Superior temporal gyrus (tissue), 1 donor: ENCODE measurements around the gene NLN.
"Not testable (repeated sequence)": the region's sequence is repeated elsewhere in the genome, so short reads cannot be mapped to it uniquely, and the experiment has no call there.

Experiments used
- DNase-seq: peaks from one replicate; pipeline ENCODE4 v3.0.0-alpha.2; 2016; ENCODE audit errors: extremely low spot score

NLN gene

DNA sequence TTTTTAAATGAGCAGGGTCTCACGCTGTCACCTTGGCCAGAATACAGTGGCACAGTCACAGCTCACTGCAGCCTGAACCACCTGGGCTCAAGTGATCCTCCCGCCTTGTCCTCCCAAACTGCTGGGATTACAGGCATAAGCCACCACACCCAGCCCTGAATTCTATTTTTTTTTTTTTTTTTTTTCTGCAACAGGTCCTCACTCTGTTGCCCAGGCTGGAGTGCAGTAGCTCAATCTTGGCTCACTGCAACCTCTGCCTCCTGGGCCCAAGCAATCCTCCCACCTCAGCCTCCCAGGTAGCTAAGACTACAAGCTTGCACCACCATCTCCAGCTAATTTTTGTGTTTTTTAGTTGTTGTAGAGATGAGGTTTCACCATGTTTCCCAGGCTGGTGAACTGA lies 51.0 kb downstream of the NLN start:
- DNase-seq, result not testable (repeated sequence)

DNA sequence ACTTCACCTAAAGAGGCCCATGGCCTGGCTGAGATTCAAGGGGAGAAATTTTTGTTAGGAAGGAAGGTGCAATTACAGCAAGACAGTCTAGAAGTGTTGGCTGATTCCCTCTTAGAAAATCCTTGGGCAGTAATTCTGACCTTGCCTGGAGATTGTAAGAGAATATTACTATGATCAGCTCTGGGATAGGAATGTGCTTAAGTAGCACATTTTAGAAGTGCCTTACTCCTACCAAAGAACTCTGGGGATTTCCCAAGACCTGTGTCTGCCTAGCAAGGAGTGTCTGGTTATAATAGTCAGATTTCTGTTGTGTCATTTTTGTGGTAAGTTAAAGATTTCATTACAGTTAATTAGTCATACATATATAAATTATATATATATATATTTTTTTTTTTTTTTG lies 52.3 kb downstream of the NLN start:
- no peak for DNase-seq

DNA sequence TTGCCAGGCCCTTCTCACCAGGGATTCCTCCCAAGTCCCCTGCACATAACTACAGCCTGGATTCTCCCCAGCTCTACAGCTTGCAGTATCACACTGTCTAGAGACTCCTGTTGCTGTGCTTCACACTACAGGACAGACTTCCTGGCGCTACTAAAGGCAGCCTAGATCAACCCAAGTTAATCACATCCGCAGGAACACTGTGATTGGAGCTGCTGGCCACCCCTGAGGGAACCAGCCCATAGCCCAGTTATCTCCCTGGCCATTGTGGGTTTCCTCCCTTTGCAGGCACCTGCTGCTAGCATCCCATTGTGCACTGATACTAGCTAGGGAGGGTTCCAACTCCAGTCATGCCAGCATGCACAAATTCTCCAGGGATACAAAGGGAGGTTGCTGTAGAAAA lies 53.5 kb downstream of the NLN start:
- DNase-seq, result no peak

DNA sequence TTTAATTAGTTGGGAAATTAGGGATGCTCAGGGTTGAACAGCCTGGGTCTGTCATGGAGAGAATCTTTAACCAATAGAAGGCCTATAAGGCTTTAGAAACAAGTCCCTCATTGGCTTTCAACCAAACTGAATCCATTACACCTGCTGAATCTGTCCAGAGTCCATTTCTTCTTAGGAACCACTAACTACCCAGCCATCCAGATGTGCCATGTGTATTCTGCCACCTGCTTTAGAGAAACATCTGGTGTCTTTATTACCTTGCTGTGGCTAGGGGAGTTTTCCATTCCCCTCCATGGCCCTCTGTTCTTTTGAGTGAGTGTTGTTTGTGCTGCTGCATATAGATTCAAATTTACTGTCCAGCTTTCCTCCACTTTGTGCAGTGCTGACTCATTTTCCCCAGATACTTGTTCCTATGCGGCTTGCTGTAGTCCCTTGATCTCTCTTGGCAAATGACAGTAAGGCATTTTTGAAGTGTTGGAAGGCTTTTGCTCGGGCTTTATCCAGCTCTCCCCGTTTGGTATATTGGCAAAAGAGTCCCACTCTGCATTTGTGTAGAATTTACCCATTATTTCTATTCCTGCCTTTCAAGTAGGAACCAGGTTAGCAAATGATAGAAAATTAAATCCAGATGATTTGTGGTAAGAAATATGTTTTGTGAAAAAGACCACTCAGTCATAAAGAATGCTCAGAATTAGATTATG lies 54.6 kb downstream of the NLN start:
- DNase-seq, result no peak

DNA sequence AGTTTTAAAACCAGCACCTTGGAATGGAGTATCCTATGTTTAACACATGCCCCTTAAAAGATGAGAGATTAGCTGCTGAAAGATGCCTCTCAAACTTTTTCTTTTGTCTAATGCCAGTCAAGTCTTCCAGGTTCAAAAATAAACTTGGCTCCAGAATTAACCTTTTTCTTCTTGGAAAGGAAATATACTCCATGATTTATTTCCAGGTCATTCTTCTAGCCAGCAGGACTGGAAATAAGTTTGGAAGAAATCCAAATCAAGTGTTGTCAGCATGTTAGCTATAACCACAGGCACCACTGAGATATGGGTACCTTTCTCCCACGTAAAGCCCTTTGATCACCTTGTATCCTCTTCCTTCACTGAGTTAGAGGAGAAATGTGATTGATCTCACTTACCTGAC lies 56.1 kb downstream of the NLN start:
- DNase-seq, result no peak

DNA sequence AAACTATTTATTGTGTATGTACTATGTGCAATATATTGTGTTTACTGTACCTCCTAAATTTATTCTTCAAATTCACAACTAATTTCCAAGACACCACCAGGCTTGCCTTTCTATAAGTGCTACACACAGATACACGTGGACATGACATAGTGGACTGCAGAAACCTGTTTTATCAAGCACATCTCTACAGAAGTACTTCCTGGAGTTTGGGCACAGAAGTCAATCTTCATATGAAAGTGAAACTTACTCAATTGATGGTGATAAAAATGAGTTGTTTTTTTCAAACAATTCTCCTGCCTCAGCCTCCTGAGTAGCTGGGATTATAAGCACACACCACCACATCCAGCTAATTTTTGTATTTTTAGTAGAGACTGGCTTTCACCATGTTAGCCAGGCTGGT lies 57.6 kb downstream of the NLN start:
- no peak for DNase-seq

DNA sequence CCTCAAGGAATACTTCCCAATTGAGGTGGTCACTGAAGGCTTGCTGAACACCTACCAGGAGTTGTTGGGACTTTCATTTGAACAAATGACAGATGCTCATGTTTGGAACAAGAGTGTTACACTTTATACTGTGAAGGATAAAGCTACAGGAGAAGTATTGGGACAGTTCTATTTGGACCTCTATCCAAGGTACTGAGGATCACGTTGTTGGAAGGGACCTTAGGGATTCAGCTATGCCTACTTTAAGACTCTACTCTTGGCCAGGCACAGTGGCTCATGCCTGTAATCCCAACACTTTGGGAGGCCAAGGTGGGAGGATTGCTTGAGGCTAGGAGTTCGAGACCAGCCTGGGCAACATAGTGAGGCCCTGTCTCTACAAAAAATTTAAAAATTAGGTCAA lies 66.3 kb downstream of the NLN start:
- DNase-seq, result not testable (repeated sequence)

DNA sequence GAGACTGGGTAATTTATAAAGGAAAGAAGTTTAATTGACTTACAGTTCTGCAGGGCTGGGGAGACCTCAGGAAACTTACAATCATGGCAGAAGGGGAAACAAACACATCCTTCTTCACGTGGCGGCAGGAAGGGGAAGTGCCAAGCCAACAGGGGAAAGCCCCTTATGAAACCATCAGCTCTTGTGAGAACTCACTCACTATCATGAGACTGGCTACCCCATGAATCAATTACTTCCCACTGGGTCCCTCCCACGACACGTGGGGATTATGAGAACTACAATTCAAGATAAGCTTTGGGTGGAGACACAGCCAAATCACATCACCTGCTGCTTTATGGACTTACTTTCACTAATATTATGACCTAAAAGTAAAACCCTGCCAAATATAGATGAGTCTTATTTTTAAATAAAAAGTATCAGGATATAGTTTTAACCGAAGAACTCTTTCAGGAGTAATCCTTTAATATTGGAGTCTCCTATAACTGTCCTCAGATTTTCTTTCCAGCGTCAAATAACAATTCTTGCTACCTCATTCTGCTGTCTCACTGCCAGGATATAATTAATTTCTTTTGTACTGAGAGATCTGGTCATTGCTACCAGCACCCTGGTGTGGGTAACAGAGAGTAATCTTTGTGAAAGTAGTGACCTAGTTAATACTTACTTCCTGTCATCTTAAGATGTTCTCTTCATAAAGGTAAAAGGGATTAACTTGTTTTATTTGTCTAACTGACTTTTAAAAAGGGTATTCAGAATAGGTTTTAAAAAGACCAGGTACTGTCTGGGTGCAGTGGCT lies 68.6 kb downstream of the NLN start:
- no peak for DNase-seq

DNA sequence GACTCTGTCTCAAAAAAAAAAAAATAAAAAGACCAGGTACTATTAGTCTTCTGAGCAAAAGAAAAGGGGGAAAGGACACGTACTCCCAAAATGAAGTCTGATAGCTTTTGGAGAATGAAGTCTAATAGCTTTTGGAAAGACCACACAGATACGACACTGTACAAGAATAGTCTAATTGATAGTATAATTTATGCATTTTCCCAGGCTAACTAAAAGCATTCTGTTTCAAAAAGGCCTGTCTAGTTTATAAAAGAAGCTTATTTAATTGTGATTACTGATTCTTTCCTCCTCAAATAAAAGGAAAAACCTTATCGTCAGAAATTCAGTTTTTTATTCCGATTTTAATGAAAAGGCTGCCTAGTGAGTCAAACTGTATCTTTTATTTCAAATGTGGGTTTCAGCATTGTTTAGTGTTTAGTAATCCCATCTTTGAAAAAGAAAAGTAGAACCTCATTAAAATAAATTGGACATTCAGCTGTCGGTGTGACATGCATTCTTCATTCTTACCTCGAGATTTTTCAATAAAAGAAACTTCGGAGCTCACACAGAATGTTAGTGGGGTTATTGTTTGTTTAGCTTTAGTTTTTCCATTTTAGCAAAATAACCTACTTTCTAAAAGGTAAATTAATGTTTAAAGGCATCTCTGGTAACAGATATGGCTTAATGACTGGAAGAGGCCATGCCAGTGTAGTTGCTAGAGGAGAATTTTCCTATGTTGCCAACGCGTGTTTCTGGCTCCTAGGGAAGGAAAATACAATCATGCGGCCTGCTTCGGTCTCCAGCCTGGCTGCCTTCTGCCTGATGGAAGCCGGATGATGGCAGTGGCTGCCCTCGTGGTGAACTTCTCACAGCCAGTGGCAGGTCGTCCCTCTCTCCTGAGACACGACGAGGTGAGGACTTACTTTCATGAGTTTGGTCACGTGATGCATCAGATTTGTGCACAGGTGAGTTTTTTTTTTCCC lies 70.0 kb downstream of the NLN start:
- peak; percentile 76 for DNase-seq

DNA sequence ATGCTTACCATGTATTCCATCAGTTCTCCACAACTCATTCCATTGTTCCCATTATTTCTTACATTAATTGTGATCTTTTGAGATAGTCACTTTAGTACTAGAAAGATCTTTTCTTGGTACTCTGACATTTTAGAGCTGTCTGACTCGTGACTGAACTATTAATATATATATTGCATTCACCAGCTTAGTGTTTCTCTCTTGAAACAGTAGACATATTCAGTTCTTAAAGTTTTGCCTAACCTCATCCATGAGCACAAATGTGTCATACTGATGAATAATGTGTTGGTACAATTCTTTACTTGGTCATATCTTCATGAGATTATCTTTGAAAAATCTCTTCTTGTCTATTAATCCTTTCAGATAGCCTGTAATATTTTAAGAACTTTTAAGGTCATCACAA lies 74.3 kb downstream of the NLN start:
- DNase-seq, result no peak

DNA sequence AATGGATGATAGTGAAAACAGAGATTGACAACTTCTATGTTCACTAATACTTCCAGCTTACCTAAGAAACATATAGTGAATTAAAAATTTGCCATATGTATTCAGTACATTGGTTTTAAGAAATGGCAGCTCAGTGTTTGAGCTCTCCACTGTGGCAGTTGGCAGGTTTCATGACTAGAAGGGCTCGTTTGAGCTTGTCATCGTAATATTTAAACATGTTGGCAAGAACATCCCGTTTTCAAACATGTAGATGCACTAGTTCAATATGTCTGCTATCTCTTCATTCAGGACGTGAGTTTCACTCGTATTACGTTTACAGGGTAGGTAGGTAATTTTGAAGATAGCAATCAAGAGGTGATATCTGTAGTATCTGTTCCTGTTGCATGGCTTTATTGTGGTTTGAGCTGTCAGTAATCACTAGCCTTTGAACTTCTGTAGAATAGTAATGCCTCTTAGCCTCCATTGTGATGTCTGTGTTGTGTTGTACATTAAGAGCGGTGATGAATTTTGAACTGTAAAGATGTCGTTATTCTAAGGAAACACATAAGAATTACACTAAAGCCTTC lies 74.8 kb downstream of the NLN start:
- DNase-seq, result no peak

DNA sequence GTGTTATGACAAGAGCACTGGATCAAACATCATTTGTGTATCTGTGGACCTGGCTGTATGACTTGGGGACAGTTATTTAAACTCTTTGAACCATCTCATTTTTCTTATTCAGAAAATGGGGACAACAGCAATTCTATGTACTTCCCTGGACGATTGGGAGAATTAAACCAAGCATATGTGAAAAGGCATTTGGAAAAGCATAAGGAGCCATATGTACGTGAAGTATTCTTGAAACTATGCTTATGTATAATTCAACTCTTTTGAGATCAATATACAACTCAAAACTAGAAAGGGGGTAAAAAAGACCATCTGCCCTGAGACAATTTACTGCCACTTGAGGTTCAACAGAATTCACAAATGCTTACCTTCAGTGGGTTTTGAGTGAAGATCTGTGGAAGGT lies 75.5 kb downstream of the NLN start:
- DNase-seq, result no peak

DNA sequence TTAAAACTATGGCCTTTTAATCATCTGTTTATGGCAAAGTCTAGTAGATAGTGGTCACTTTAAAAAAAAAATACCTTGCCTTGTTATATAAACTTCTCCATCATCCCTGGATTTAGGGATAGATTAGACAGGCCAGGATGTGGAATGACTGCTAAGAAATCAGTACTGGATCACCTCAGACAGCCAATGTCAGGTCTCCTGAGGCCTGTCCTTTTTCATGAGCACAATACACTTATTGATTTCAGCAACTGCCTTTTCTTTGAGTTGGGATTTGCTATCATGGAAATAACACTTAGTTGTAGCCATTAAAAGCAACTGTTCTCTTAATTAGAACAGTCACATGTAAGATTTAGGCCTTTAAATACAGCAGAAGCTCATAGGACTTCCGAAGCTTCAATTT lies 77.9 kb downstream of the NLN start:
- DNase-seq, result no peak

DNA sequence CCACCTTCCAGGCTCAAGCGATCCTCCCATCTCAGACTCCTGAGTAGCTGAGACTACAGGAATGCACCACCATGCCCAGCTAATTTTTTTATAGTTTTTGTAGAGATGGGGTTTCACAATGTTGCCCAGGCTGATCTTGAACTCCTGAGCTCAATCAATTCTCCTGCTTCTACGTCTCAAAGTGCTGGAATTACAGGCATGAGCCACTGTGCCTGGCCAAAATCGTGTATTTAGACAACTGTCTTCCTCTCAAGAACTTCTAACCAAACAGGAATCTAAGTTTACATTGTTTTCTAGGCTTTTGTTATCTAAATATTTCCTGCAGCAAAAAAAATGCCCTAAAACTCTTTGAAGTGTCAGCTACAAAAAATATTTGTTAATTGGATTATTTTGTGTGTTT lies 78.8 kb downstream of the NLN start:
- DNase-seq, result no peak

DNA sequence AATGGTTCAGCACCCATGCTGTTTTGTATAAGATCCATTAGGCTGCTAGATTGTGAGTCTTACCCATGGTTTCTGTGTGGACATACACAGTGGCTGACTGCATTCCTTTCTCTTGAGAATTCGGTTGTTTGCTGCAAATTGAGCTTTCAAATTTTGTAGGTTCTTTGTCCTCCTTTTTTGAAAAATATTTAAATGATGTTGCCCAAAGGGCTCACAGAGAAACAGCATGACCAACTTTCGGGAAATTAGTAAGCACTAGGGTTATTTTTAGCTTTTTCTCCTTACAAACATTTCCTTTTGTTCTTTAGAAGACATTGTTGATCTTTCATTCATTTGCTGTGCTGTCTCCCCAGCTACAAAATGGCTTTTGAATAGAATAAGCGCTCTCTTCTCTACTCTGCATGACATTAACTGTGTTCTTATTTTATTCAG lies 79.4 kb downstream of the NLN start:
- DNase-seq, result peak; percentile 90

DNA sequence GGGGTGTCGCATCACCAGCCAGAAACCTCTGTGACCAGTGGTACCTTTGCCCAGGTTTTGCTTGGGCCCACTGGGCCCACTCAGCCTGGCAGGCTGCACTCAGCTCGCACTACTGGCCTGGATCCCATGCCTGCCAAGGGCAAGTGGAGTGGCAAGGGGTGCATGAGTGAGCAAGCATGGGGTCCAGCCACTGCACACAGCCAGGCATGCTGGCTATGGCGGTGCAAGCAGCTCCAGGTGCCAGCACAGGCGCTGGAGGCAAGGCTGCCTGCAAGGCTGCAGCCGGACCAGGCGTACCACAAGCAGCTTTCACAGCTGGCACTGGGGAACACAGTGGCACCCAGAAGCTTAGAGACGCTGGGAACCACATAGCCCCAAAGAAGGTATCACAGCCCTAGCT lies 80.1 kb downstream of the NLN start:
- peak; percentile 37 for DNase-seq

DNA sequence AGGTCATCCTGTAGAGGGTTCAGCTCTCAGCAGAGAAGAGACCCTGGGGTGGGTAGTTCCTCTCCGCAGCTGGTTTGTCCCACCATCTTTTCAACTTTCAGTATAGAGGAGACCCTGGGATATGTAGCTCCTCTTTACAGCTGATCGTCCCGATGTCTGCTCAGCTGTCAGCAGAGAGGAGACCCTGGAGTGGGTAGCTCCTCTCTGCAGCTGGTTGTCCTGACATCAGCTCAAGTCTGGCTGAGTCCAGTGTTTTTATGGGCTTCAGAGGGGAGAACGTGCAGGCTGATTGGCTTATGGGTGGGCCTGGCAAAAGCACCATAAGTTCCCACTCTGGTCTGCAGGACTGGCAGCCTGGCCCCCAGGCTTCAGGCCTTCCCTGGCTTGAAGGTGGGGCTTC lies 80.8 kb downstream of the NLN start:
- DNase-seq, result no peak

DNA sequence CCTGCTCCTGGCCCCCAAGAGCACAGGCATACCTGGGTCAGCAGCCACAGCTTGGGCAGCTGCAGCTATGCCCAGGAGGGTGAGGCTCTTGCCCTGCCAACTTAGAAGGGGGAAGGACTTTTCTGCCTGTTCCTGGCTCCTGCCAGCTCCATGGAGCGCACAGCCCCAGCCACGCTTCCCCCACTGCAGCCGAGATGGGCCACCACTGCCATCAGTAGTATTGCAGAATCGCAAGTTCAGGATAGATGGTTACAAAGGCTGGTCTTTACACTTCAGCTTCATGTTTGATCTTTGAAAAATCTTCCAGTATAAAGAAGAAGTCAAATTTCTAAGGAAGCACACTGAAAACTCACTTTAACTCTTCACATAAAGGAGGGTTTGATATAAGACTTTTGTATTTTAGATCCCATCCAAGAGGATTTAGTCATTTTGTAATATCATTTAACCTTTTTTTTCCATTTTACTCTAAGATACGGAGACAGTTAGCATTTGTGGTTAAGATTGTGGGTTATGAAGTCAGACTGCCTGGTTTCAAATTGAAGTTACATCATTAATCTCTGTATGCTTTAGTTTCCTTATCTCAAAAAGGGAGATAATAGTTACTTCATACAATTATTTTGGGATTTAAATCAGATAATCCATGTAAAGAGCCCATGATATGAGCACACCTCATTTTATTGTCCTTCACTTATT lies 81.8 kb downstream of the NLN start:
- no peak for DNase-seq

DNA sequence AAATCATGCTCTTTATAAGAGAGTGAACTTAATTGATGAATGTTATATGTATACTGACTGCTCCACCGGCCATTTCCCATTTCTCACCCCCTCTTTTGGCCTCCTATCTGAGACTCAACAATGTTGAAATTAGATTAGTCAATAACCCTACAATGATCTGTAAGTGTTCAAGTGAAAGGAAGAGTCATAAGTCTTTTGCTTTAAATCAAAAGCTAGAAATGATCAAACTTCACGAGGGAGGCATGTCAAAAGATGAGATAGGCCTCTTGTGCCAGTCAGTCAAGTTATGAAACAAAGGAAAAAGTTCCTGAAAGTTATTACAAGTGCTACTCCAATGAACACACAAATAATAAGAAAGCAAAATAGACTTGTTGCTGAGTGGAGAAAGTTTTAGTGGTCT lies 83.1 kb downstream of the NLN start:
- no peak for DNase-seq

DNA sequence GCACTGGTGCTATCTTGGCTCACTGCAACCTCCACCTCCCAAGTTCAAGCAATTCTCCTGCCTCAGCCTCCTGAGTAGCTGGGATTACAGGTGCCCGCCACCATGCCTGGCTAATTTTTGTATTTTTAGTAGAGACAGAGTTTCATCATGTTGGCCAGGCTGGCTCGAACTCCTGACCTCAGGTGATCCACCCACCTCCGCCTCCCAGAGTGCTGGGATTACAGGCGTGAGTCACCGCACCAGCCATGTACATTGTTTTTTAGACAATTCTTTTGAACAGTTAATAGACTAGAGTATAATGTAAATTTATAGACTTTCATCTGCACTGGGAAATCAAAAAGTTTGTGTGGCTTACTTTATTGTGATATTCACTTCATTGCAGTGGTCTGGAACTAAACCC lies 85.5 kb downstream of the NLN start:
- not testable (repeated sequence) for DNase-seq

DNA sequence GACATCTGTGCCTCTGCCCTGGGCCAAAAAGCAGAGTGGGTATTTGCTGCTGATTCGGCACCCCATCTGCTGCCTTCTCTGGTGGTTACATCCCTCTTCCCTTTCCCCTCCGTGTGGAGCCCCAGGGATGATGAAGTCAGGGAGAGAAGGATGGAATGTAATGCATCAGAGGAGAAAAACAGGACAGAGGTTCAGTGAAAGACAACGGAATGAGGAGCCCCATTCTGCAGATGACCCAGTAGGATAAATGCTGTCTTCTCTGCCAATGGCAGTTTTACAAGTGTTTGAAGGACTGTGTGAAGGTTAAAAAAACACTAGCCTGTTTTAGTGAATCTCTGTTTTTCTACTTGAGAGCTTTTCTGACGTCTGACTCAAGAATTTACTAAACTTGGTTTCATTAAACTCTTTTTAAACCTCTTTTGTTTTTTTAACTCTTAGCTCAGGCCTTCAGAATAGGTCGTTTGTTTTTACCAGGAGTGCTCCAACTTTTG lies 86.3 kb downstream of the NLN start:
- DNase-seq, result peak; percentile 63
